ENCODE measurements around the gene CCDC146. TPM values are rescaled to one million over a fixed set of nuclear protein-coding genes. Genes with fewer than 3 reads are reported as not detected.
"Not testable (repeated sequence)": the region's sequence is repeated elsewhere in the genome, so short reads cannot be mapped to it uniquely, and the experiment has no call there.

CCDC146 gene
- total RNA-seq, 4 donors from 2014 or later, result 14.7 to 23.6 (median 17.6) TPM

DNA sequence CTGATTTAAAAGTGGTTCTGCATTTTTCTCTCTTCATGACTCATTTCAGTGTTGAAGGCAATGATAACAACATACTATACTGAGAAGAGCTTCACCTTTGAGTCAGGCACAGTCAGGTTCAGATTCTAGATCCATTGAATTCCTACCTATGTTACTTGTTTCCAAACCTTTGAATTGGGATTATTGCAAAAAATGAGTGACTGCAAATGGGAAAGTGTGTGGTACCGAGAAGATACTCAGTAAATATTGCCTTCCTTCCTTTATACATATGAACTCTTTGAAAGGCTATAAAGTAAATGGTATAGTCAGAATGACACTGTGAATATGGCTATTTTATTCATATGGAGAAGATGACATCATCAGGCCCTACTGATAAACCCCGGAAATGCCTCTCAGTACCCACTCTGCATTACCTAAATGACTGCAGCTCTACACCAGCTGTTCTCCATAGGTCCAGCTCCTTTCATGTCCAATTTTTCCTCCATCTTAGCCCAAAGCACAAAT lies 143.9 kb downstream of the CCDC146 start:
- TF ChIP-seq, protein P1, sequence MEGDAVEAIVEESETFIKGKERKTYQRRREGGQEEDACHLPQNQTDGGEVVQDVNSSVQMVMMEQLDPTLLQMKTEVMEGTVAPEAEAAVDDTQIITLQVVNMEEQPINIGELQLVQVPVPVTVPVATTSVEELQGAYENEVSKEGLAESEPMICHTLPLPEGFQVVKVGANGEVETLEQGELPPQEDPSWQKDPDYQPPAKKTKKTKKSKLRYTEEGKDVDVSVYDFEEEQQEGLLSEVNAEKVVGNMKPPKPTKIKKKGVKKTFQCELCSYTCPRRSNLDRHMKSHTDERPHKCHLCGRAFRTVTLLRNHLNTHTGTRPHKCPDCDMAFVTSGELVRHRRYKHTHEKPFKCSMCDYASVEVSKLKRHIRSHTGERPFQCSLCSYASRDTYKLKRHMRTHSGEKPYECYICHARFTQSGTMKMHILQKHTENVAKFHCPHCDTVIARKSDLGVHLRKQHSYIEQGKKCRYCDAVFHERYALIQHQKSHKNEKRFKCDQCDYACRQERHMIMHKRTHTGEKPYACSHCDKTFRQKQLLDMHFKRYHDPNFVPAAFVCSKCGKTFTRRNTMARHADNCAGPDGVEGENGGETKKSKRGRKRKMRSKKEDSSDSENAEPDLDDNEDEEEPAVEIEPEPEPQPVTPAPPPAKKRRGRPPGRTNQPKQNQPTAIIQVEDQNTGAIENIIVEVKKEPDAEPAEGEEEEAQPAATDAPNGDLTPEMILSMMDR (IDR thresholded peaks at IDR 0.05), result no peak
- no peak for TF ChIP-seq POLR2A (IDR thresholded peaks at IDR 0.05)
- WGBS, 2 donors, result 88 to 89% methylated on average over 2 of the region's 2 CpGs
- peaks cover 0 to 9% (median 8%) of the 10 kb centered on the region in 4 donors for H3K4me1 ChIP-seq

DNA sequence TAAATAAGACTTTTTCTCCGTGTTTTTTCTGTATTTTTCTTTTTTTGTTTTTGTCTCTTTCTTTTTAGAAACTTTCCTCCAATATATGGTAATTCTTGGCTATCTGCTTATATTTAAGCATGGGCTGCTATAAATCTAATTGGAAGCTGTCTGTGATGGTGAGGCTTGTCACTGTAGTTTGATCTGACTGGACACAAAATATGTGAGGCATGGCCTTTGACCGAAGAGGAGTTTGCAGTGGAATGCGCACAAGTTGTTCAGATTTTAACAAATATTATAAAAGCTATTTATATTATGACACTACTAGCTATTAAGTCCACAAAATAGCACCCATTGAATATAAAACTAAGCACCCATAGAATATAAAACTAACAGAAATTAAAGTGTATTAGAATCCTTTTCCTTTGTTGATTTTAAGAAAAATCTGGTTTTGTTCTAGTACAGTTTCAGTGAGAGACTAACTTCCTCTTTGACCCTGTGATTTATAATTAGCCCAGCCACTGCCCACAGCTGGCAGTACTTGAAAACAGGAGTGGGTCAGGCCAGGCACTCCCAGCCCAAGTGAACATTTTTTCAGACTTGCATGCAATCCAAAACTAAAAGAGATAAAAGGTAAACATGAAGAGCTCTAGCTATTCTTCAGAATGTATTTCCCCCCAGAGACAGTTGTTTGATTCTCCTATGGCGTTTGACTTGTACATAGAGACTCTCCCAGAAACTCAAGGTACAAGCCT lies 147.1 kb downstream of the CCDC146 start:
- no peak overlapping the region for H3K4me3 ChIP-seq
- TF ChIP-seq, protein P1 (IDR thresholded peaks at IDR 0.05), result no peak
- peak in 1 of 2 donors; percentile 26 for TF ChIP-seq EP300 (IDR thresholded peaks at IDR 0.05)
- H3K9me3 ChIP-seq, result no peaks in the 10 kb centered on the region
- peaks cover 0 to 8% (median 0%) of the 10 kb centered on the region in 3 donors for H3K36me3 ChIP-seq
- H3K4me1 ChIP-seq, result peaks cover 0 to 9% (median 8%) of the 10 kb centered on the region in 4 donors
- WGBS, 2 donors, result 57 to 63% methylated on average over 4 of the region's 4 CpGs
- H3K27me3 ChIP-seq, result no peaks in the 10 kb centered on the region
- no peak for DNase-seq (ENCODE audit: low spot score in 2 of 2)
- peak overlapping the region in 3 of 4 donors; percentile 20 to 69 (median 54) for H3K27ac ChIP-seq

More for the DNA sequence above, 143.9 kb downstream of the CCDC146 start:
- peaks cover 0 to 30% (median 0%) of the 10 kb centered on the region in 3 donors for H3K36me3 ChIP-seq
- H3K27ac ChIP-seq, result no peak overlapping the region
- H3K9me3 ChIP-seq, result no peaks in the 10 kb centered on the region
- DNase-seq (ENCODE audit: low spot score in 2 of 2), result no peak
- H3K4me3 ChIP-seq, result no peak overlapping the region
- no peaks in the 10 kb centered on the region for H3K27me3 ChIP-seq

DNA sequence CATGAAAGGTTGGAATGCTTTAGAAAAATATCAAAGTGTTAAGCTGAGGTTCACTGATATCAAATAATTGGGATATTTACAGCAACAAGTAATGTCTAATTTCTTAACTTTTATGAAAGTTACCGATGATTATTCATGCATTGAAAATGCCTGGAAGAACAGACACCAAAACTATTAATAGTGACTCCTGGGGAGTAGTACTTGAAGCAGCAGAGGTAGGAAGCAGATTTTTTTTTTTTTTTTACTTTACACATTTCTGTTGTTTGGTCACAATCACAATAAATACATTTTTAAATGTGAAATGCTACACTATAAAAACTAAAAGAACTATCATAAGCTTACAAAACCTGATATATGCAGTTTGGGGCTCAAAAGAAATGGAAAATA lies 147.7 kb downstream of the CCDC146 start:
- Histone ChIP-seq H3K9me3 (no peaks in the 10 kb centered on the region), H3K4me1 (peaks cover 0 to 9% (median 8%) of the 10 kb centered on the region in 4 donors), H3K27ac (peak overlapping the region in 3 of 4 donors; percentile 20 to 69 (median 54)), H3K4me3 (no peak overlapping the region), H3K36me3 (peaks cover 0 to 7% (median 0%) of the 10 kb centered on the region in 3 donors), H3K27me3 (no peaks in the 10 kb centered on the region)
- TF ChIP-seq POLR2A (IDR thresholded peaks at IDR 0.05) (no peak), EP300 (IDR thresholded peaks at IDR 0.05) (peak in 1 of 2 donors; percentile 4)
- DNase-seq (ENCODE audit: low spot score in 2 of 2), result no peak
- WGBS, 2 donors, result 56 to 62% methylated on average over 1 of the region's 1 CpG

GRCh38 chr7:77271766-77272165 lies 149.4 kb downstream of the CCDC146 start:
- TF ChIP-seq, protein P1 (IDR thresholded peaks at IDR 0.05), result no peak
- no peak for TF ChIP-seq POLR2A (IDR thresholded peaks at IDR 0.05)
- TF ChIP-seq EP300 (IDR thresholded peaks at IDR 0.05), result no peak
- Histone ChIP-seq H3K4me1 (peaks cover 0 to 9% (median 8%) of the 10 kb centered on the region in 4 donors), H3K27me3 (no peaks in the 10 kb centered on the region), H3K27ac (no peak overlapping the region), H3K9me3 (no peaks in the 10 kb centered on the region), H3K36me3 (peaks cover 0 to 12% (median 0%) of the 10 kb centered on the region in 3 donors), H3K4me3 (no peak overlapping the region)
- WGBS, 2 donors, result 91 to 96% methylated on average over 5 of the region's 5 CpGs
- no peak for DNase-seq (ENCODE audit: low spot score in 2 of 2)

DNA sequence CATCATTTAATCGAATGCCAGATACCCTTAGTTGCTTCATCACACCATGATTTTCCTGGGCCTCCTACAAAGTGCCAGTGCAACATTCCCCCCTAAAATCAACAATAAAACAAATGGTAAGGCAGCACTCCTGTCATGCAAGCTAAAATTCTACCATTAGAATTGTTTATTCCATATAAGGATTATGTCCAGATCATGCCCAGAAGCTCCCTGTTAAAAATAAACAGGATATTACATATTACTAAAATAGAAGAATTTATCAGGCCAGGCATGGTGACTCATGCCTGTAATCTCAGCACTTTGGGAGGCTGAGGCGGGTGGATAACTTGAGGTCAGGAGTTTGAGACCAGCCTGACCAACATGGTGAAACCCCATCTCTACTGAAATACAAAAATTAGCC lies 153.2 kb downstream of the CCDC146 start:
- H3K9me3 ChIP-seq; DNase-seq (ENCODE audit: low spot score in 2 of 2); H3K27me3 ChIP-seq; H3K27ac ChIP-seq; H3K4me1 ChIP-seq; H3K4me3 ChIP-seq: not testable (repeated sequence)
- peaks cover 0 to 17% (median 0%) of the 10 kb centered on the region in 3 donors for H3K36me3 ChIP-seq
- WGBS, 2 donors, result 87 to 92% methylated on average over 2 of the region's 2 CpGs

- Histone ChIP-seq H3K4me1 (no peaks in the 10 kb centered on the region), H3K27me3 (no peaks in the 10 kb centered on the region), H3K36me3 (peaks cover 0 to 17% (median 0%) of the 10 kb centered on the region in 3 donors), H3K9me3 (no peaks in the 10 kb centered on the region), H3K4me3 (no peak overlapping the region), H3K27ac (no peak overlapping the region)
- no peak for TF ChIP-seq EP300 (IDR thresholded peaks at IDR 0.05)
- TF ChIP-seq POLR2A (IDR thresholded peaks at IDR 0.05), result no peak
- TF ChIP-seq, protein P1 (IDR thresholded peaks at IDR 0.05), result no peak
- DNase-seq (ENCODE audit: low spot score in 2 of 2), result no peak
- 62 to 67% methylated on average over 4 of the region's 4 CpGs for WGBS, 2 donors
Measured at GRCh38 chr7:77276120-77276519, 153.7 kb downstream of the CCDC146 start.
